ENCODE data around the gene DMXL2. TPM values are rescaled to one million over a fixed set of nuclear protein-coding genes. Genes with fewer than 3 reads are reported as not detected.

Gene DMXL2
- total RNA-seq, 4 donors from 2014 or later, result 6.9 to 15.1 (median 11.7) TPM

DNA sequence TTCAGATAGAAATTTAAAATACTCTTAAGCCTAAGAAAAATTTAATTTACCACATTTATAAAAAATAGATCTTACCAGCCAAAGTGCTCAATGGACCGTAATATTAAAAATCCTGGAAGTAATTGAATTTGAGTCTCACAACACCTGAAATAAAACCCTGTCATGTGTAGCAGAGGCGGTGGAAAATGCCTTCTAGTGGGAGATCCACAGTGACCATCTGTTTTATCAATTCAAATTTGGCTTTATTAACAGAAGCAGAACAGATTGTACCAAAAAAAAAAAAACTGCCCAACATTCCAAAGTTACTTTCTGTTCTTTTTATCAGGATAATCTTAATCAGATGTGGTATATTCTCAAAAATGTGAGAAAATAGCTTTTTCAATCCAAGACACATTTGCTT, 71.7 kb downstream of the DMXL2 start:
- 91 to 98% methylated on average over 2 of the region's 2 CpGs for WGBS, 2 donors

DNA sequence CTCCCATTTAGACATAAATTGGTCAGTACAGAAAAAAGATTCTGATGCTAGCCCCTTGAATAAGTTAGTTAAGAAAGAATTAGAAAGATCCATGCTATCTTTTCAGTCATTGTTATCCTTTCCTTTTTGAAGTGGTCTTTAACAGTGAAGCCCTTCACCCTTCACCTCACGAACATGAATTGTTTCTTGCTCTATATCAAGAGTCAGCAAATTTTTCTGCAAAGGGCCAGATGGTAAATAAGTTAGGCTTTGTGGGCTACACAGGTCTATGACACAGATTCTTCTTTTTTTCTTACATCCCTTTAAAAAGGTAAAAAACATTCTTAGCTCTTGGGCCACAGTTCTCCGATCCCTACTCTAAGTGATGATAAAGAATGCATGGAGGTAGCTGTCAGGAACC, 74.9 kb downstream of the DMXL2 start:
- no peaks in the 10 kb centered on the region for H3K9me3 ChIP-seq
- intact Hi-C loops (cut with DNase I), result no loop called here
- WGBS, 2 donors, result 89 to 98% methylated on average over 2 of the region's 2 CpGs
- no peaks in the 10 kb centered on the region for H3K4me1 ChIP-seq
- H3K4me3 ChIP-seq, result no peak overlapping the region
- DNase-seq, result no peak
- TF ChIP-seq, protein P1, sequence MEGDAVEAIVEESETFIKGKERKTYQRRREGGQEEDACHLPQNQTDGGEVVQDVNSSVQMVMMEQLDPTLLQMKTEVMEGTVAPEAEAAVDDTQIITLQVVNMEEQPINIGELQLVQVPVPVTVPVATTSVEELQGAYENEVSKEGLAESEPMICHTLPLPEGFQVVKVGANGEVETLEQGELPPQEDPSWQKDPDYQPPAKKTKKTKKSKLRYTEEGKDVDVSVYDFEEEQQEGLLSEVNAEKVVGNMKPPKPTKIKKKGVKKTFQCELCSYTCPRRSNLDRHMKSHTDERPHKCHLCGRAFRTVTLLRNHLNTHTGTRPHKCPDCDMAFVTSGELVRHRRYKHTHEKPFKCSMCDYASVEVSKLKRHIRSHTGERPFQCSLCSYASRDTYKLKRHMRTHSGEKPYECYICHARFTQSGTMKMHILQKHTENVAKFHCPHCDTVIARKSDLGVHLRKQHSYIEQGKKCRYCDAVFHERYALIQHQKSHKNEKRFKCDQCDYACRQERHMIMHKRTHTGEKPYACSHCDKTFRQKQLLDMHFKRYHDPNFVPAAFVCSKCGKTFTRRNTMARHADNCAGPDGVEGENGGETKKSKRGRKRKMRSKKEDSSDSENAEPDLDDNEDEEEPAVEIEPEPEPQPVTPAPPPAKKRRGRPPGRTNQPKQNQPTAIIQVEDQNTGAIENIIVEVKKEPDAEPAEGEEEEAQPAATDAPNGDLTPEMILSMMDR (IDR thresholded peaks at IDR 0.05), result no peak
- TF ChIP-seq POLR2A (IDR thresholded peaks at IDR 0.05), result no peak
- peaks cover 0 to 5% (median 0%) of the 10 kb centered on the region in 3 donors for H3K36me3 ChIP-seq
- H3K27ac ChIP-seq, result no peak overlapping the region
- H3K27me3 ChIP-seq, result no peaks in the 10 kb centered on the region

More for the DNA sequence above, 71.7 kb downstream of the DMXL2 start:
- H3K9me3 ChIP-seq, result no peaks in the 10 kb centered on the region
- H3K4me3 ChIP-seq, result no peak overlapping the region
- DNase-seq, result no peak
- no peak for TF ChIP-seq POLR2A (IDR thresholded peaks at IDR 0.05)
- TF ChIP-seq, protein P1 (IDR thresholded peaks at IDR 0.05), result no peak
- no peaks in the 10 kb centered on the region for H3K4me1 ChIP-seq
- H3K27ac ChIP-seq, result no peak overlapping the region
- intact Hi-C loops (cut with DNase I), result no loop called here
- no peaks in the 10 kb centered on the region for H3K36me3 ChIP-seq
- H3K27me3 ChIP-seq, result no peaks in the 10 kb centered on the region

DNA sequence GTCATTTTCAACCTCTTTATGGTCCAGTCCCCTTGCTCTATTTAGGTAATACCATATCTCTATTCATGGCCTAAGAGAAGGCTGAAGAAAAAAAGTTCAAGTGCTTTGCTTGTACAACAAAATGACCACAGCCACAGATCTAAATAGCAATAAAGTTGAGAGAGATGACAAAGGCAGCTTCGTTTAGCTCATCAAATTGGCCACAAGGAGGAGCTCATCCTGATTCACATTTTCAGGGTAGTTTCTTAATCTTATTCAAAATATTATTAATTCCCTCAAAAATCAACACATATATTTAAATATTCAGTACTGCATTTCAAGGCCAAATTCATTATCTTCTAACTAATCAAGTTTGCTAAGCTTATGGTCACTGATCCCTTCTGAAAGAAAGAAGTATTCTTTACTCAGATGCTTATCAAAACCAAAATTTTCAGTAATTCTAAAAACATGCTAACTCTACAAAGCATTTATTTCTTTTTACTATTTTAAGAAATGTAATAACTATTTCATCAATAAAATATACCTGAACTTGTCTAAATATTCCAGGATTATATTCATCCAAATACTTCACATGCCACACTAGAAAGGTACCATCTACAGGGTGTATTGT, 85.5 kb downstream of the DMXL2 start:
- Histone ChIP-seq H3K27ac (no peak overlapping the region), H3K4me3 (no peak overlapping the region), H3K27me3 (no peaks in the 10 kb centered on the region), H3K36me3 (peaks cover 0 to 6% (median 0%) of the 10 kb centered on the region in 3 donors), H3K4me1 (no peaks in the 10 kb centered on the region), H3K9me3 (no peaks in the 10 kb centered on the region)
- intact Hi-C loops (cut with DNase I), result no loop called here
- TF ChIP-seq, protein P1 (IDR thresholded peaks at IDR 0.05), result peak in 3 of 6 experiments; percentile 30 to 50 (median 49)
- no peak for TF ChIP-seq POLR2A (IDR thresholded peaks at IDR 0.05)
- no peak for DNase-seq
- 3 to 5% methylated on average over 1 of the region's 1 CpG for WGBS, 2 donors

DNA sequence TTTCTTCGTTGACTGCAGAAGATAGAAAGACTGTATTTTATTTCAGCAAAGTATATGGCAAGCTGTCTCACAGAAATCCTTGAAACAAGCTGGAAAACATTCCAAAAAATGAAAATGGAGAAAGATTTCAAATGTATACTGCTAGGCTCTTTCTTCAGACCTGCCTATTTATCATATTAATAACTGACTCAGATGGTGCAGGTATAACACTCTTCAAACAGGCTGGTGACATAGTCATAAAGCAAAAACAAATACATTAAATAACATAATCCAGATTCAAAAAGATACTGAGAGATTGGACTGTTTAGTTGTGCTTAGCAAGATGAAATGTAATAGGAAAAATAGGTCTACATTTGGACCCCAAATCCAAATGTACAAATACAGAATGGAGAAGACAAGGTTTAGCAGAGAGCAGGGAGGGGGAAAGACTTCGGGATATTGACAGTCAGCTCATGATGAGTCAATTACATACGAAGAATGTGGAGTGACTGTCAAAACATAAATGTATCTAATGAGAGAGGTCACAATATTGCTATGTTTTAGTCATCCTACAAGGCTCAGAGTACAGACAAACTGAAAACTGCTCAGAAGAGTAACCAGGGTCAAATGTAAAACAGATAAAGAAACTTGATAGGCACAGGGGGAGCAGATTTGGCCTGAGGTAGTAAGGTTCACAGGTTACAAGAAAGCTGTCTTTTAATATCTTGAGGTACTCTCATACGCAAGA, 88.7 kb downstream of the DMXL2 start:
- Histone ChIP-seq H3K36me3 (peaks cover 0 to 12% (median 0%) of the 10 kb centered on the region in 3 donors), H3K27me3 (no peaks in the 10 kb centered on the region), H3K4me1 (no peaks in the 10 kb centered on the region), H3K27ac (no peak overlapping the region), H3K4me3 (no peak overlapping the region), H3K9me3 (peaks cover 0 to 10% (median 0%) of the 10 kb centered on the region in 3 donors)
- TF ChIP-seq, protein P1 (IDR thresholded peaks at IDR 0.05), result no peak
- TF ChIP-seq POLR2A (IDR thresholded peaks at IDR 0.05), result no peak
- 80 to 85% methylated on average over 4 of the region's 4 CpGs for WGBS, 2 donors
- no peak for DNase-seq
- intact Hi-C loops (cut with DNase I), result no loop called here

DNA sequence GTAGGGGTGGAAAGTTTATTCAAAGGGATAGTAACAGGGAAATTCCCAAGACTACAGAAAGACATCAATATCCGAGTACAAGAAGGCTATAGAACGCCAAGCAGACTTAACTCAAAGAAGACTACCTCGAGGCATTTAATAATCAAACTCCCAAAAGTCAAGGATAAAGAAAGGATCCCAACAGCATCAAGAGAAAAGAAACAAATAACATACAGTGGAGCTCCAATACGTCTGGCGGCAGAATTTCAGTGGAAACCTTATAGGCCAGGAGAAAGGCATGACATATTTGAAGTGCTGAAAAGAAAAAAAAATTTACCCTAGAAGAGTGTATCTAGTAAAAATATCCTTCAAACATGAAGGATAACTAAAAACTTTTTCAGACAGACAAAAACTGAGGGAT, 95.6 kb downstream of the DMXL2 start:
- Histone ChIP-seq H3K4me1 (no peaks in the 10 kb centered on the region), H3K36me3 (peaks cover 0 to 33% (median 0%) of the 10 kb centered on the region in 3 donors), H3K27ac (no peak overlapping the region), H3K27me3 (no peaks in the 10 kb centered on the region), H3K9me3 (peaks cover 0 to 14% (median 5%) of the 10 kb centered on the region in 3 donors), H3K4me3 (no peak overlapping the region)
- intact Hi-C loops (cut with DNase I), result no loop called here
- 91 to 94% methylated on average over 5 of the region's 5 CpGs for WGBS, 2 donors
- no peak for DNase-seq
- no peak for TF ChIP-seq POLR2A (IDR thresholded peaks at IDR 0.05)
- TF ChIP-seq, protein P1 (IDR thresholded peaks at IDR 0.05), result no peak
